Measurements from ENCODE around the gene TM9SF4.

Gene TM9SF4, protein sequence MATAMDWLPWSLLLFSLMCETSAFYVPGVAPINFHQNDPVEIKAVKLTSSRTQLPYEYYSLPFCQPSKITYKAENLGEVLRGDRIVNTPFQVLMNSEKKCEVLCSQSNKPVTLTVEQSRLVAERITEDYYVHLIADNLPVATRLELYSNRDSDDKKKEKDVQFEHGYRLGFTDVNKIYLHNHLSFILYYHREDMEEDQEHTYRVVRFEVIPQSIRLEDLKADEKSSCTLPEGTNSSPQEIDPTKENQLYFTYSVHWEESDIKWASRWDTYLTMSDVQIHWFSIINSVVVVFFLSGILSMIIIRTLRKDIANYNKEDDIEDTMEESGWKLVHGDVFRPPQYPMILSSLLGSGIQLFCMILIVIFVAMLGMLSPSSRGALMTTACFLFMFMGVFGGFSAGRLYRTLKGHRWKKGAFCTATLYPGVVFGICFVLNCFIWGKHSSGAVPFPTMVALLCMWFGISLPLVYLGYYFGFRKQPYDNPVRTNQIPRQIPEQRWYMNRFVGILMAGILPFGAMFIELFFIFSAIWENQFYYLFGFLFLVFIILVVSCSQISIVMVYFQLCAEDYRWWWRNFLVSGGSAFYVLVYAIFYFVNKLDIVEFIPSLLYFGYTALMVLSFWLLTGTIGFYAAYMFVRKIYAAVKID

GRCh38 chr20:32109392-32110172 is at the start of gene TM9SF4:
Gene TM9SF4 (plus strand): TSS chr20:32109714. CDS start chr20:32109741, 27 bp downstream.
- H3K27ac Mint-ChIP-seq: peak within 1 kb of the TSS; percentile 100
- H3K4me3 Mint-ChIP-seq: peak within 1 kb of the TSS; percentile 99
- H3K9me3 Mint-ChIP-seq: no peaks in the 10 kb centered on the region
- H3K36me3 Mint-ChIP-seq (ENCODE audit: low read depth): peaks cover 6% of the 10 kb centered on the region
- peaks cover 23% of the 10 kb centered on the region for H3K4me1 Mint-ChIP-seq (ENCODE audit: low read depth)
- no peaks in the 10 kb centered on the region for H3K27me3 Mint-ChIP-seq (ENCODE audit: low read depth)

DNA sequence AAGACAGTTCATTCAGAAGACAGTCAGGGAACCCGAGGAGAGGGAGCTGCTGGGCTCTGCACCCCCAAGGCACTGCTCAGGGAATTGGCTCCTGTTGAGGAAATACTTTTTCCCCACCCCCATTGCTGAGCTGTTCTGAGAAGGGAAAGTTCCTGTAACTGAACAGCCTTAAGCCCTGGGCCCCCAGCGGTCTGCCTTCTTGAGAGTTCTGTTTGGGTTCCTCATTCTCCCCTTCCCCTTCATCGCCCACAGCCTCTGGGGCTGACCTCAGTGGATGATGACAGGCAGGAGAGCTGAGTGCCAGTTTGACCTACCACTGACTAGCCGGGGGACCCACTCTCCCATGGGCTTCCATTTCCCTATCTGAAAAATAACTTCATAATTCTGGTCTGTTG is 46.7 kb upstream of the TM9SF4 start:
- H3K4me1 Mint-ChIP-seq (ENCODE audit: low read depth): peaks cover 5% of the 10 kb centered on the region
- no peaks in the 10 kb centered on the region for H3K9me3 Mint-ChIP-seq
- peaks cover 26% of the 10 kb centered on the region for H3K27me3 Mint-ChIP-seq (ENCODE audit: low read depth)
- H3K27ac Mint-ChIP-seq: no peak overlapping the region
- H3K36me3 Mint-ChIP-seq (ENCODE audit: low read depth): no peaks in the 10 kb centered on the region
- no peak overlapping the region for H3K4me3 Mint-ChIP-seq

DNA sequence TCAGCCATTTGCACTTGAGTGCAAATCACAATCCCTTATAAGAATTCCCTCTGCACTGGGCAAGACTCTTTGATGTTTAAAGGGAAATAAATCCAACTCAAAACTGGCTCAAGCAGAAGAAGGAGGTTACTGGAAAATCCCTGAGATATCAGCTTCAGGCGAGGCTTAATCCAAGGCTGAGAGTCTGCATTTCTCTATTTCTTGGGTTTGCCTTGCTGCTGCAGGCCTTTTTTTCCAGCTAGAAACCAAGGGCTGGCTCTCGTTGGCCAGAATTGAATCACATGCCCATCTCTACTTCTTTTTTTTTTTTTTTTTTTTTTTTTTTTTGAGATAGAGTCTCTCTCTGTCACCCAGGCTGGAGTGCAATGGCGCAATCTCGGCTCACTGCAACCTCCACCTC is 45.8 kb upstream of the TM9SF4 start:
- H3K9me3 Mint-ChIP-seq: no peaks in the 10 kb centered on the region
- no peak overlapping the region for H3K27ac Mint-ChIP-seq
- peaks cover 21% of the 10 kb centered on the region for H3K27me3 Mint-ChIP-seq (ENCODE audit: low read depth)
- peaks cover 5% of the 10 kb centered on the region for H3K4me1 Mint-ChIP-seq (ENCODE audit: low read depth)
- no peak overlapping the region for H3K4me3 Mint-ChIP-seq
- no peaks in the 10 kb centered on the region for H3K36me3 Mint-ChIP-seq (ENCODE audit: low read depth)

DNA sequence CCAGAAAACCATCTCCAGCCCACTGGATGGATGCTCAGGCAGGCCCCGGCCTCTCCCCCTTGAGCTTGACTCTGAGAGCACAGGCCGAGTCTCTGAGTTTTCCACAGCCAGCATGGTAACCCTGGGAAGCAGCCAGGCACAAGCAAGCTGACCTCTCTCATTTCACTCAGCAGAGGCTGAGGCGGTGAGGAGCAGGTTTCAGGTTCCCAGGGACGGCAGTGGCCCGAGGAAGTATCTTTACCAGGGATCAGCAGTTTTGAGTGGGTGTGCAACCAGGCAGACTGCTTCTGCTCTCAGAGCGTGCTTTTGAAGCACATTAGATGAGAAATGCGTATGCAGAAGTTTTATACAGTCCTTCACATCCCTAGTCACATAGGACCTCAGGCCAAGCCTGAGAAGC is 44.8 kb upstream of the TM9SF4 start:
- H3K4me3 Mint-ChIP-seq: no peak overlapping the region
- no peaks in the 10 kb centered on the region for H3K36me3 Mint-ChIP-seq (ENCODE audit: low read depth)
- peaks cover 8% of the 10 kb centered on the region for H3K4me1 Mint-ChIP-seq (ENCODE audit: low read depth)
- H3K27me3 Mint-ChIP-seq (ENCODE audit: low read depth): peaks cover 11% of the 10 kb centered on the region
- H3K27ac Mint-ChIP-seq: no peak overlapping the region
- H3K9me3 Mint-ChIP-seq: no peaks in the 10 kb centered on the region

GRCh38 chr20:32067234-32067821 is 42.2 kb upstream of the TM9SF4 start:
- H3K4me3 Mint-ChIP-seq: no peak overlapping the region
- H3K9me3 Mint-ChIP-seq: no peaks in the 10 kb centered on the region
- peaks cover 13% of the 10 kb centered on the region for H3K4me1 Mint-ChIP-seq (ENCODE audit: low read depth)
- H3K36me3 Mint-ChIP-seq (ENCODE audit: low read depth): no peaks in the 10 kb centered on the region
- no peaks in the 10 kb centered on the region for H3K27me3 Mint-ChIP-seq (ENCODE audit: low read depth)
- no peak overlapping the region for H3K27ac Mint-ChIP-seq

DNA sequence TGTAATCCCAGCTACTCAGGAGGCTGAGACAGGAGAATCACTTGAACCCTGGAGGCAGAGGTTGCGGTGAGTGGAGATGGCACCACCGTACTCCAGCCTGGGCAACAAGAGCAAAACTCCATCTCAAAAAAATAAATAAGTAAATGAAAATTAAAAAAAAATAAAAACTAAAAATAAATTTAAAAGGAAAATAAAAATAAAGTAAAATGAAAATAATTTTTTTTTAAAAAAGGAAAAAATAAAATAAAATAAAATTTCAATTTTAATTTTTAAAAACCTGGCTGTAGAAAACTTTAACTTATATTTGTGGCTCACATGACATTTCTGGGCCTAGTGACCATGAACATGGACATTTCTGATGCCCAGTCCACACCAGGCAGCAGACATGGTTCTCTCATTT is 41.3 kb upstream of the TM9SF4 start:
- no peaks in the 10 kb centered on the region for H3K9me3 Mint-ChIP-seq
- no peaks in the 10 kb centered on the region for H3K36me3 Mint-ChIP-seq (ENCODE audit: low read depth)
- no peak overlapping the region for H3K4me3 Mint-ChIP-seq
- no peaks in the 10 kb centered on the region for H3K27me3 Mint-ChIP-seq (ENCODE audit: low read depth)
- H3K4me1 Mint-ChIP-seq (ENCODE audit: low read depth): peaks cover 10% of the 10 kb centered on the region
- H3K27ac Mint-ChIP-seq: no peak overlapping the region

GRCh38 chr20:32069711-32070110 is 39.8 kb upstream of the TM9SF4 start:
- peaks cover 10% of the 10 kb centered on the region for H3K4me1 Mint-ChIP-seq (ENCODE audit: low read depth)
- H3K4me3 Mint-ChIP-seq: no peak overlapping the region
- H3K27ac Mint-ChIP-seq: no peak overlapping the region
- H3K9me3 Mint-ChIP-seq: no peaks in the 10 kb centered on the region
- no peaks in the 10 kb centered on the region for H3K27me3 Mint-ChIP-seq (ENCODE audit: low read depth)
- no peaks in the 10 kb centered on the region for H3K36me3 Mint-ChIP-seq (ENCODE audit: low read depth)

DNA sequence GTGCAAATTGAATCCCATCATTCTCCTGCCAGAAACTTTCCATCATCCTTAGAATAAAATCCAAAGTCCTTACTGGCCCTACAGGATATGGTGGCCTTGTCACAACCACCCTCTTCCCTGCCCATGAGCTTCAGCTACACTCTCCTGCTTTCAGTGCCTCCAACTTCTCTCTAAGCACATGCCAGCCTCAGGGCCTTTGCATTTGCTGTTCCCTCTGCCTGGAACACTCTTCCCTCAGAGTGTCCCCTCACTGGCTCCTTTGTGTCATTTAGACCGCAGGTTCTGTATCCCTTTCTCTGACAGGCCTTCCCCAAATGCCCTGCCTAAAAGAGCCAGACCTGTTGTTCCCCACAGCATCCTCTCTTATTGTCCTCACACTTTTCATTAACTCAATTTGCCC is 39.2 kb upstream of the TM9SF4 start:
- Mint-ChIP-seq H3K9me3 (no peaks in the 10 kb centered on the region), H3K27ac (no peak overlapping the region), H3K4me1 (ENCODE audit: low read depth) (peaks cover 10% of the 10 kb centered on the region), H3K4me3 (no peak overlapping the region), H3K36me3 (ENCODE audit: low read depth) (no peaks in the 10 kb centered on the region), H3K27me3 (ENCODE audit: low read depth) (no peaks in the 10 kb centered on the region)

DNA sequence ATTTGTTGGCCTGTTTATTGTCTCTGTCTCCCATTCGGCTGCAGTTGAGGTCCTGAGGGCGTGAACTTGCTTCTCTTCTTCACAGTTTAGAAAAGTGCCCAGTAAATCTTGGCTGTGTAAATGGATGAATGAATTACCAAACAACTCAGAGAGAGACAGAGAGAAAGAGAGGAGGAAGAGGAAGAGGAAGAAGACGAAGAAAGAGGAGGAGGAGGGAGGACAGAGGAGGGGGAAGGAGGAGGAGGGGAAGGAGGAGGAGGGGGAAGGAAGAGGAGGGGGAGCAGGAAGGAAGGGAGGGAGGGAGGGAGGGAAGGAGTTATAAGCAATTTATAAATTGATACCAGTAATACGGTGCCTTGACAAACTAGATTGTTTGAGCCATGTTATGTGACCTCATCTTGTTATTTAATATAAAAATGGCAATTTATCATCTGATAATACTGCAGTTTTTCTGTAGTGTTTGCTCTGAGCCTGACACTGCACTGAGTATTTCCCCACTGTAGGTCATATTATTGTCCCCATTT is 38.8 kb upstream of the TM9SF4 start:
- no peaks in the 10 kb centered on the region for H3K36me3 Mint-ChIP-seq (ENCODE audit: low read depth)
- peaks cover 10% of the 10 kb centered on the region for H3K4me1 Mint-ChIP-seq (ENCODE audit: low read depth)
- H3K27me3 Mint-ChIP-seq (ENCODE audit: low read depth): peaks cover 4% of the 10 kb centered on the region
- no peak overlapping the region for H3K4me3 Mint-ChIP-seq
- H3K27ac Mint-ChIP-seq: no peak overlapping the region
- H3K9me3 Mint-ChIP-seq: no peaks in the 10 kb centered on the region

GRCh38 chr20:32071395-32072167 is 37.9 kb upstream of the TM9SF4 start:
- H3K27me3 Mint-ChIP-seq (ENCODE audit: low read depth): peaks cover 6% of the 10 kb centered on the region
- no peak overlapping the region for H3K4me3 Mint-ChIP-seq
- H3K9me3 Mint-ChIP-seq: no peaks in the 10 kb centered on the region
- no peak overlapping the region for H3K27ac Mint-ChIP-seq
- peaks cover 10% of the 10 kb centered on the region for H3K4me1 Mint-ChIP-seq (ENCODE audit: low read depth)
- no peaks in the 10 kb centered on the region for H3K36me3 Mint-ChIP-seq (ENCODE audit: low read depth)

DNA sequence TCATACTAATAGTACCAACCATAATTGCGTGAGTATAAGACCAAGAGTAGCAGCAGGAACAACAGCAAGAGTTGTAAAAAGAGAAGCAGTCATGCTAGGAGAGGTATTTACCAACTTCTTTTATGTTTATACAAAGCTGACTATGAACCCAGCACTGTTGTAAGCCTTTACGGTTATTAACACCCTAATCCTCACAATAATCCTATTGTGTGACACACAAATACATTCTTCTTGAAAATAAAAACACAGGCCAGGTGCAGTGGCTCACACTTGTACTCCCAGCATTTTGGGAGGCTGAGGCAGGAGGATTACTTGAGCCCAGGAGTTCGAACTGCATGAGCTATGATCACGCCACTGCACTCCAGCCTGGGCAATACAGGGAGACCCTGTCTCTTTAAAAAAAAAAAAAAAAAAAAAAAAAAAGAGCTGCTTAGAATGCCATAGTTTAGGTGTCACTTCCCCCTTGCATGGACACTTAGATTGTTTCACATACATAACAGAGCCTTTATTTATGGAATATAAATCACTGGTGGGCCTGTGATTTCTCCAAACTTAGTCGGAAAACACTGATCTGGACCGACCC is 37.3 kb upstream of the TM9SF4 start:
- peaks cover 6% of the 10 kb centered on the region for H3K27me3 Mint-ChIP-seq (ENCODE audit: low read depth)
- no peaks in the 10 kb centered on the region for H3K9me3 Mint-ChIP-seq
- no peaks in the 10 kb centered on the region for H3K36me3 Mint-ChIP-seq (ENCODE audit: low read depth)
- no peak overlapping the region for H3K4me3 Mint-ChIP-seq
- H3K27ac Mint-ChIP-seq: no peak overlapping the region
- peaks cover 10% of the 10 kb centered on the region for H3K4me1 Mint-ChIP-seq (ENCODE audit: low read depth)

- Mint-ChIP-seq H3K9me3 (no peaks in the 10 kb centered on the region), H3K27me3 (ENCODE audit: low read depth) (peaks cover 6% of the 10 kb centered on the region), H3K4me1 (ENCODE audit: low read depth) (no peaks in the 10 kb centered on the region), H3K36me3 (ENCODE audit: low read depth) (no peaks in the 10 kb centered on the region), H3K4me3 (no peak overlapping the region), H3K27ac (no peak overlapping the region)
These were observed 34.0 kb upstream of the TM9SF4 start for GRCh38 chr20:32075534-32075933.

DNA sequence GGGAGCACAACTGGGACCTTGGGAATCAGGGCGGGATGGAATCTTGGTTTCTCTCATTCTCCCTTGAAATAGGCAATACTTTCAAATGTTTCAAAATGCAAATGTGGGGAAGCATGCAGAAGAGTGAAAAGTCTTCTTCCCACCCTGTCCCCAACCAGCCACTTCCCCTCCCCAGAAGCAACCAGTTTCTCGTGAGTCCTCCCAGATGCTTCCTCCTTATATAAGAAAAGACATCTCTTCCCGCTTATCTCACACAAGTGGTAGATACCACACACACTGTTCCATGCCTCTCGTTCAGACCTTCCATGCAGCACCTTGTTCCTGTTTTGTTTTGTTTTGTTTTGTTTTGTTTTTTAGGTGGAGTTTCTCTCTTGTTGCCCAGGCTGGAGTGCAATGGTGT is 32.3 kb upstream of the TM9SF4 start:
- no peaks in the 10 kb centered on the region for H3K36me3 Mint-ChIP-seq (ENCODE audit: low read depth)
- H3K27me3 Mint-ChIP-seq (ENCODE audit: low read depth): peaks cover 6% of the 10 kb centered on the region
- H3K4me1 Mint-ChIP-seq (ENCODE audit: low read depth): no peaks in the 10 kb centered on the region
- no peaks in the 10 kb centered on the region for H3K9me3 Mint-ChIP-seq
- no peak overlapping the region for H3K27ac Mint-ChIP-seq
- no peak overlapping the region for H3K4me3 Mint-ChIP-seq

Data from T-helper 1 cell treated with Interleukin-12 subunit alpha and Interleukin-12 subunit beta and Interleukin-4 antibody, amounts not matched to agents 30 μg/mL and 1 μg/mL, for 36 hours (primary cell).